Neuronal stem cell (in vitro differentiated cells): ENCODE results near the gene BTG3.
A peak's percentile ranks its signal among the peaks of the same experiment; 100 is the strongest.

ENCODE experiments used
- DNase-seq: peaks from one replicate; pipeline ENCODE4 v3.0.0-alpha.2; 2013; ENCODE audit warnings: low spot score
- H2AFZ ChIP-seq: one replicate; pipeline ENCODE4 v1.6.1; 2013; ENCODE audit warnings: mild to moderate bottlenecking, low read length, inconsistent platforms
- H2AK5ac ChIP-seq: 2 replicates; pipeline ENCODE4 v1.6.1; 2013; ENCODE audit warnings: low read depth, mild to moderate bottlenecking, inconsistent platforms, low read length, moderate library complexity, mixed read lengths
- H2BK120ac ChIP-seq: 2 replicates; pipeline ENCODE4 v1.6.1; 2013; ENCODE audit warnings: low read depth, mild to moderate bottlenecking, inconsistent platforms, low read length, moderate library complexity, mixed read lengths
- H2BK12ac ChIP-seq: one replicate; pipeline ENCODE4 v1.6.1; 2013; ENCODE audit warnings: low read length, inconsistent platforms
- H2BK15ac ChIP-seq: 2 replicates; pipeline ENCODE4 v1.6.1; 2013; ENCODE audit warnings: mild to moderate bottlenecking, low read length, inconsistent platforms, mixed read lengths
- H2BK5ac ChIP-seq: one replicate; pipeline ENCODE4 v1.6.1; 2013; ENCODE audit warnings: inconsistent platforms, mild to moderate bottlenecking, low read length, moderate library complexity
- H3K14ac ChIP-seq: one replicate; pipeline ENCODE4 v1.6.1; 2013; ENCODE audit warnings: low read length, inconsistent platforms
- H3K18ac ChIP-seq: 2 replicates; pipeline ENCODE4 v1.6.1; 2013; ENCODE audit warnings: low read length, inconsistent platforms
- H3K23ac ChIP-seq: 2 replicates; pipeline ENCODE4 v1.6.1; 2013; ENCODE audit warnings: low read depth, mild to moderate bottlenecking, mixed read lengths, low read length, inconsistent platforms; ENCODE audit not compliant: poor library complexity
- H3K27ac ChIP-seq: replicated peaks from 3 replicates; pipeline ENCODE4 v1.5.1; 2013; ENCODE audit warnings: low read length, inconsistent platforms
- H3K27me3 ChIP-seq, 3 experiments: 2 replicates each; pipeline ENCODE4 v1.6.1; 2013; ENCODE audit warnings: low read length in 3 of 3, mild to moderate bottlenecking in 2 of 3, inconsistent platforms in 1 of 3, low read depth in 1 of 3, mixed read lengths in 1 of 3, moderate library complexity in 1 of 3; ENCODE audit not compliant: control insufficient read depth in 3 of 3, insufficient read depth in 3 of 3
- H3K36me3 ChIP-seq, 2 donors: replicated peaks in 1 of 2; 2 replicates each; pipeline ENCODE4 v1.6.1; 2013; ENCODE audit warnings: low read length in 2 of 2; ENCODE audit not compliant: control insufficient read depth in 2 of 2, insufficient read depth in 2 of 2
- H3K4ac ChIP-seq: 2 replicates; pipeline ENCODE4 v1.6.1; 2013; ENCODE audit warnings: inconsistent platforms, mild to moderate bottlenecking, low read length, moderate library complexity
- H3K4me1 ChIP-seq, 2 donors: 1 replicate in 1 of 2; 2 replicates in 1 of 2; pipeline ENCODE4 v1.6.1; 2013; ENCODE audit warnings: low read length in 2 of 2, low read depth in 1 of 2; ENCODE audit not compliant: control insufficient read depth in 2 of 2, insufficient read depth in 1 of 2
- H3K4me2 ChIP-seq: one replicate; pipeline ENCODE4 v1.6.1; 2013; ENCODE audit warnings: mild to moderate bottlenecking, low read length, inconsistent platforms; ENCODE audit not compliant: insufficient read depth, poor library complexity, severe bottlenecking
- H3K4me3 ChIP-seq, 2 donors: 2 replicates each; pipeline ENCODE4 v1.5.1; 2013; ENCODE audit warnings: low read length in 2 of 2, mild to moderate bottlenecking in 2 of 2, inconsistent platforms in 1 of 2, moderate library complexity in 1 of 2
- H3K79me1 ChIP-seq: one replicate; pipeline ENCODE4 v1.6.1; 2013; ENCODE audit warnings: low read depth, mild to moderate bottlenecking, inconsistent platforms, low read length, moderate library complexity
- H3K9ac ChIP-seq: one replicate; pipeline ENCODE4 v1.6.1; 2013; ENCODE audit warnings: mild to moderate bottlenecking, low read depth, low read length, inconsistent platforms; ENCODE audit not compliant: poor library complexity
- H3K9me3 ChIP-seq, 2 donors: replicated peaks in 1 of 2; 2 replicates each; pipeline versions ENCODE3 to v1.6.1; 2013; ENCODE audit warnings: low read length in 2 of 2, mild to moderate bottlenecking in 2 of 2, inconsistent platforms in 1 of 2, low read depth in 1 of 2, mixed read lengths in 1 of 2, moderate library complexity in 1 of 2; ENCODE audit not compliant: control insufficient read depth in 2 of 2, insufficient read depth in 1 of 2
- H4K8ac ChIP-seq: one replicate; pipeline ENCODE4 v1.6.1; 2013; ENCODE audit warnings: low read depth, mild to moderate bottlenecking, inconsistent platforms, low read length, moderate library complexity
- H4K91ac ChIP-seq: one replicate; pipeline ENCODE4 v1.6.1; 2013; ENCODE audit warnings: low read length, low read depth, mild to moderate bottlenecking, inconsistent platforms; ENCODE audit not compliant: poor library complexity
- WGBS, 2 donors: extraction: QIAGEN DNeasy Blood & Tissue Kit; methylation state at CpG; one replicate each; pipeline ENCODE4 v1.1.7; 2013; ENCODE audit warnings: missing lambda C conversion rate in 2 of 2, mixed read lengths in 1 of 2; ENCODE audit not compliant: insufficient read length in 2 of 2, insufficient replicate concordance in 1 of 2; ENCODE audit errors: extremely low coverage in 2 of 2; 5-methylcytosine and 5-hydroxymethylcytosine counted together

BTG3 gene

GRCh38 chr21:17610911-17611310 lies 1.8 kb downstream of the BTG3 start:
- peak overlapping the region in 1 of 2 donors; percentile 94 for H3K4me3 ChIP-seq
- H4K8ac ChIP-seq: no peak overlapping the region
- H3K36me3 ChIP-seq: peaks cover 5 to 46% of the 10 kb centered on the region in 2 donors
- no peak overlapping the region for H3K18ac ChIP-seq
- no peak overlapping the region for H2BK5ac ChIP-seq
- no peak overlapping the region for H3K23ac ChIP-seq
- peak overlapping the region; percentile 96 for H2AFZ ChIP-seq
- H3K4ac ChIP-seq: no peak overlapping the region
- no peak overlapping the region for H2AK5ac ChIP-seq
- H3K14ac ChIP-seq: no peak overlapping the region
- H2BK120ac ChIP-seq: no peak overlapping the region
- DNase-seq: no peak
- H3K27ac ChIP-seq: no peak overlapping the region
- H4K91ac ChIP-seq: no peak overlapping the region
- H3K9me3 ChIP-seq: peaks cover 0 to 5% of the 10 kb centered on the region in 2 donors
- H3K27me3 ChIP-seq: peaks cover 0 to 10% (median 0%) of the 10 kb centered on the region in 3 experiments
- H3K4me1 ChIP-seq: peaks cover 2 to 7% of the 10 kb centered on the region in 2 donors
- H3K4me2 ChIP-seq: no peak overlapping the region
- no peak overlapping the region for H2BK15ac ChIP-seq
- peaks cover 6% of the 10 kb centered on the region for H3K79me1 ChIP-seq
- WGBS, 2 donors: no CpG with 5 or more reads among the region's 9 CpGs
- H2BK12ac ChIP-seq: no peak overlapping the region
- no peak overlapping the region for H3K9ac ChIP-seq

GRCh38 chr21:17609681-17610080 lies 3.0 kb downstream of the BTG3 start:
- no peak overlapping the region for H3K18ac ChIP-seq
- H3K4ac ChIP-seq: no peak overlapping the region
- H2BK12ac ChIP-seq: no peak overlapping the region
- no peak for DNase-seq
- no peak overlapping the region for H3K14ac ChIP-seq
- H2AFZ ChIP-seq: no peak overlapping the region
- H3K27me3 ChIP-seq: peaks cover 0 to 10% (median 0%) of the 10 kb centered on the region in 3 experiments
- H4K8ac ChIP-seq: no peak overlapping the region
- no peak overlapping the region for H3K4me2 ChIP-seq
- H3K27ac ChIP-seq: no peak overlapping the region
- H3K4me1 ChIP-seq: peaks cover 2 to 7% of the 10 kb centered on the region in 2 donors
- WGBS, 2 donors: no CpG with 5 or more reads among the region's 2 CpGs
- H3K4me3 ChIP-seq: no peak overlapping the region
- no peak overlapping the region for H4K91ac ChIP-seq
- peaks cover 8 to 59% of the 10 kb centered on the region in 2 donors for H3K36me3 ChIP-seq
- no peak overlapping the region for H2AK5ac ChIP-seq
- H3K9me3 ChIP-seq: peaks cover 0 to 5% of the 10 kb centered on the region in 2 donors
- H3K9ac ChIP-seq: no peak overlapping the region
- no peak overlapping the region for H2BK5ac ChIP-seq
- no peak overlapping the region for H2BK120ac ChIP-seq
- H2BK15ac ChIP-seq: no peak overlapping the region
- H3K79me1 ChIP-seq: peaks cover 6% of the 10 kb centered on the region
- no peak overlapping the region for H3K23ac ChIP-seq

- no peak for DNase-seq
- Histone ChIP-seq H3K4ac (no peak overlapping the region), H3K9ac (no peak overlapping the region), H3K27me3 (peaks cover 0 to 7% (median 0%) of the 10 kb centered on the region in 3 experiments), H4K8ac (no peak overlapping the region), H3K4me3 (no peak overlapping the region), H3K79me1 (peaks cover 7% of the 10 kb centered on the region), H2AFZ (no peak overlapping the region), H2BK5ac (no peak overlapping the region), H3K4me2 (no peak overlapping the region), H3K36me3 (peaks cover 14 to 79% of the 10 kb centered on the region in 2 donors), H2BK12ac (no peak overlapping the region), H3K18ac (no peak overlapping the region), H3K23ac (no peak overlapping the region), H2BK120ac (no peak overlapping the region), H3K27ac (no peak overlapping the region), H3K4me1 (peaks cover 2 to 7% of the 10 kb centered on the region in 2 donors), H3K14ac (no peak overlapping the region), H2BK15ac (no peak overlapping the region), H4K91ac (no peak overlapping the region), H3K9me3 (peaks cover 0 to 5% of the 10 kb centered on the region in 2 donors), H2AK5ac (no peak overlapping the region)
- WGBS, 2 donors: no CpG with 5 or more reads among the region's 2 CpGs
These were observed 5.0 kb downstream of the BTG3 start for GRCh38 chr21:17607684-17608083.

- WGBS, 2 donors: no CpG with 5 or more reads among the region's 3 CpGs
- Histone ChIP-seq H3K79me1 (peaks cover 2% of the 10 kb centered on the region), H3K27ac (no peak overlapping the region)
These were observed 9.8 kb downstream of the BTG3 start for GRCh38 chr21:17602874-17603273.

More at GRCh38 chr21:17602874-17603273, 9.8 kb downstream of the BTG3 start:
- H2BK5ac ChIP-seq: no peak overlapping the region
- no peak overlapping the region for H2BK120ac ChIP-seq
- no peak overlapping the region for H4K8ac ChIP-seq
- H3K4me3 ChIP-seq: no peak overlapping the region
- H2AK5ac ChIP-seq: no peak overlapping the region
- no peaks in the 10 kb centered on the region for H3K4me1 ChIP-seq
- no peak overlapping the region for H3K14ac ChIP-seq
- no peak overlapping the region for H3K9ac ChIP-seq
- peaks cover 17 to 98% of the 10 kb centered on the region in 2 donors for H3K36me3 ChIP-seq
- no peak overlapping the region for H2AFZ ChIP-seq
- H2BK15ac ChIP-seq: no peak overlapping the region
- H3K4me2 ChIP-seq: no peak overlapping the region
- H3K4ac ChIP-seq: no peak overlapping the region
- no peak overlapping the region for H2BK12ac ChIP-seq
- H3K9me3 ChIP-seq: no peaks in the 10 kb centered on the region
- no peak overlapping the region for H3K23ac ChIP-seq
- no peak overlapping the region for H3K18ac ChIP-seq
- H3K27me3 ChIP-seq: no peaks in the 10 kb centered on the region
- no peak for DNase-seq
- no peak overlapping the region for H4K91ac ChIP-seq
